ENCODE measurements around the gene CDK5RAP3. TPM values are rescaled to one million over a fixed set of nuclear protein-coding genes. Genes with fewer than 3 reads are reported as not detected.

The CDK5RAP3 gene
- total and polyA plus RNA-seq, 2 experiments from 2014 or later: 124 to 179 TPM

DNA sequence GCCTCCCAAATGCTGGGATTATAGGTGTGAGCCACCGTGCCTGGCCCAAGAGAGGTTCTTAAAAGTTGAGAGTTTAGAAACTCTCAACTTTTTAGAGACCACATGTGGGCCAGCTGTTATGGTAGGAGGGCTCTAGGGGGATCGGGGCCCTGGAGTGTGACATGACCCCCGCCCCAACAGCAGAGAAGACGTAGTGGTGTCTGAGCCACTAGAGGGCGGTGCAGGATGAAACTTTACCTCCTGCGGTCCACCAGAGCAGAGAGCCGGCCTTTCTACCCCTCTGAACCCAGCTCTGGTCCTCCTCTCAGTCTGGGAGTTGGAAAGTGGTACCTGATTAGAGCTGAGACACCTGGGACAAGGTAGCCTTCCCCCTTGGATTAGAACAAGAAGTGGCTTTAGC is 7.4 kb downstream of the CDK5RAP3 start:
- 25% methylated on average over 7 of the region's 7 CpGs for WGBS (ENCODE audit: low lambda C conversion rate, missing lambda C conversion rate)
- no peaks in the 10 kb centered on the region for H3K79me2 ChIP-seq
- no peaks in the 10 kb centered on the region for H3K4me1 ChIP-seq (ENCODE audit: insufficient read depth)

DNA sequence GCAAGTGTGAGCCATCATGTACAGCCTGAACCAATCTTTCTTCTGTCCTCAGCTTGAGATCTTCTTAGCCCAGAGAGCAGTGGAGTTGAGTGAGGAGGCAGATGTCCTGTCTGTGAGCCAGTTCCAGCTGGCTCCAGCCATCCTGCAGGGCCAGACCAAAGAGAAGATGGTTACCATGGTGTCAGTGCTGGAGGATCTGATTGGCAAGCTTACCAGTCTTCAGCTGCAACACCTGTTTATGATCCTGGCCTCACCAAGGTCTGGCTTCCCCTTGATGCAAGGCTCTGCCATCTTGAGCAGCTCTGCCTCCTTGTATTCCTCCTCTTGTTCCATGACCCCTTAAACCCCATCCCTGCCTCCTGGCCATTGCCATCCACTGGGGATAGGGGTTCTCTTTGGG is 9.6 kb downstream of the CDK5RAP3 start:
- H3K4me1 ChIP-seq (ENCODE audit: insufficient read depth): no peaks in the 10 kb centered on the region
- no peaks in the 10 kb centered on the region for H3K9me3 ChIP-seq (ENCODE audit: low read depth)
- no peak overlapping the region for H3K4me2 ChIP-seq
- H2AFZ ChIP-seq: no peak overlapping the region
- no peaks in the 10 kb centered on the region for H3K36me3 ChIP-seq (replicated peaks; ENCODE audit: insufficient read depth, low read depth)
- no peak for TF ChIP-seq EZH2 (IDR thresholded peaks at IDR 0.05; ENCODE audit: borderline replicate concordance)
- no peak for TF ChIP-seq CTCF (IDR thresholded peaks at IDR 0.05; ENCODE audit: poor library complexity)
- TF ChIP-seq EZH2phosphoT487 (IDR thresholded peaks at IDR 0.05; ENCODE audit: low read depth, severe bottlenecking, unreplicated experiment): no peak
- no peaks in the 10 kb centered on the region for H3K27me3 ChIP-seq
- no peaks in the 10 kb centered on the region for H3K79me2 ChIP-seq
- no peaks in the 10 kb centered on the region for H3K9me2 ChIP-seq (replicated peaks; ENCODE audit: insufficient read depth)
- no peak overlapping the region for H3K27ac ChIP-seq
- no peak for DNase-seq (ENCODE audit: low spot score)
- H4K20me1 ChIP-seq (ENCODE audit: insufficient read depth, poor library complexity, severe bottlenecking): no peaks in the 10 kb centered on the region
- no peak overlapping the region for H3K4me3 ChIP-seq

More for the DNA sequence above, 7.4 kb downstream of the CDK5RAP3 start:
- no peak overlapping the region for H3K27ac ChIP-seq
- H3K36me3 ChIP-seq (replicated peaks; ENCODE audit: insufficient read depth, low read depth): no peaks in the 10 kb centered on the region
- no peaks in the 10 kb centered on the region for H3K9me3 ChIP-seq (ENCODE audit: low read depth)
- H4K20me1 ChIP-seq (ENCODE audit: insufficient read depth, poor library complexity, severe bottlenecking): no peaks in the 10 kb centered on the region
- DNase-seq (ENCODE audit: low spot score): peak; percentile 78
- TF ChIP-seq CTCF (IDR thresholded peaks at IDR 0.05; ENCODE audit: poor library complexity): peak; percentile 77
- TF ChIP-seq EZH2phosphoT487 (IDR thresholded peaks at IDR 0.05; ENCODE audit: low read depth, severe bottlenecking, unreplicated experiment): no peak
- no peak for TF ChIP-seq EZH2 (IDR thresholded peaks at IDR 0.05; ENCODE audit: borderline replicate concordance)
- no peak overlapping the region for H3K4me3 ChIP-seq
- H3K27me3 ChIP-seq: no peaks in the 10 kb centered on the region
- no peaks in the 10 kb centered on the region for H3K9me2 ChIP-seq (replicated peaks; ENCODE audit: insufficient read depth)
- H2AFZ ChIP-seq: no peak overlapping the region
- H3K4me2 ChIP-seq: no peak overlapping the region

DNA sequence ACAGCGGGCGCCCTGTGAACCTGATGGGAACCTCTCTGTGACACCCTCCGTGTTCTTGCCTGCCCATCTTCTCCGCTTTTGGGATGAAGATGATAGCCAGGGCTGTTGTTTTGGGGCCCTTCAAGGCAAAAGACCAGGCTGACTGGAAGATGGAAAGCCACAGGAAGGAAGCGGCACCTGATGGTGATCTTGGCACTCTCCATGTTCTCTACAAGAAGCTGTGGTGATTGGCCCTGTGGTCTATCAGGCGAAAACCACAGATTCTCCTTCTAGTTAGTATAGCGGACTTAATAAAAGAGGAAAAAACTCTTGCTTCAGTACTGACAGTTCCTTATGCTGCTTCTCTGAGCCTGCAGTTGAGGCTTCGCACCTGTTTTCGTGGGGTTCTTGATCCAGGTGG is 10.5 kb downstream of the CDK5RAP3 start:
- no peaks in the 10 kb centered on the region for H3K27me3 ChIP-seq
- no peaks in the 10 kb centered on the region for H3K4me1 ChIP-seq (ENCODE audit: insufficient read depth)
- 96% methylated on average over 9 of the region's 9 CpGs for WGBS (ENCODE audit: low lambda C conversion rate, missing lambda C conversion rate)
- no peaks in the 10 kb centered on the region for H3K9me3 ChIP-seq (ENCODE audit: low read depth)
- TF ChIP-seq EZH2 (IDR thresholded peaks at IDR 0.05; ENCODE audit: borderline replicate concordance) (no peak), CTCF (IDR thresholded peaks at IDR 0.05; ENCODE audit: poor library complexity) (no peak), EZH2phosphoT487 (IDR thresholded peaks at IDR 0.05; ENCODE audit: low read depth, severe bottlenecking, unreplicated experiment) (no peak)
- no peak overlapping the region for H3K27ac ChIP-seq
- no peak overlapping the region for H2AFZ ChIP-seq
- H3K4me3 ChIP-seq: no peak overlapping the region
- no peaks in the 10 kb centered on the region for H3K9me2 ChIP-seq (replicated peaks; ENCODE audit: insufficient read depth)
- no peak for DNase-seq (ENCODE audit: low spot score)
- H4K20me1 ChIP-seq (ENCODE audit: insufficient read depth, poor library complexity, severe bottlenecking): no peaks in the 10 kb centered on the region
- H3K79me2 ChIP-seq: no peaks in the 10 kb centered on the region
- no peaks in the 10 kb centered on the region for H3K36me3 ChIP-seq (replicated peaks; ENCODE audit: insufficient read depth, low read depth)
- no peak overlapping the region for H3K4me2 ChIP-seq

DNA sequence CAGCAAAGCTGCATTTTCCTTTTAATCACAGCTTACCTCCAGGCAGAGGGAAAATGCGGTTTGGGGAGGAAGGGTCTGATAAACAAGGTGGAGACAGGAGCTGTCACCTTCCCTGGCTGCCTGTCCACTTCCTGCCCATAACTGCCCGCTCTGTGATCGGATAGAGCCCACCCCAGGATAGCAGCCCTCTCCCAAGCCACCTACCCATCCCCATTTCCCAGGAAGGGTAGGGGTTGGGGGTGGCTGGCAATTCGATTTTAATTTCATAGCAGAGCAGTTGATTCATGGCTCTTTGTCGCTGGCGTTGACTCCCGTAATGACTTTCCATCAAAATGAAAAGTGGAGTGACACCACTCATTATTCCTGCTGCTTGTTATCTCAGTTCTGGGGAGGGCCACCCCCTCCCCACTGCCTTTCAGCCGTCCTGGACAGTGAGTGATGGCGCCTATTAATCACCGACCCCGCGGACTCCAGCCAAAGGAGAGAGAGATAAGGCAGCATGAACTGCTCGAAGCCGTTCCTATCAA is 11.2 kb downstream of the CDK5RAP3 start:
- no peaks in the 10 kb centered on the region for H4K20me1 ChIP-seq (ENCODE audit: insufficient read depth, poor library complexity, severe bottlenecking)
- H3K4me2 ChIP-seq: no peak overlapping the region
- H3K9me2 ChIP-seq (replicated peaks; ENCODE audit: insufficient read depth): no peaks in the 10 kb centered on the region
- H3K27ac ChIP-seq: no peak overlapping the region
- no peaks in the 10 kb centered on the region for H3K9me3 ChIP-seq (ENCODE audit: low read depth)
- no peak overlapping the region for H2AFZ ChIP-seq
- DNase-seq (ENCODE audit: low spot score): no peak
- H3K36me3 ChIP-seq (replicated peaks; ENCODE audit: insufficient read depth, low read depth): no peaks in the 10 kb centered on the region
- 60% methylated on average over 14 of the region's 14 CpGs for WGBS (ENCODE audit: low lambda C conversion rate, missing lambda C conversion rate)
- no peaks in the 10 kb centered on the region for H3K79me2 ChIP-seq
- H3K4me3 ChIP-seq: no peak overlapping the region
- no peaks in the 10 kb centered on the region for H3K27me3 ChIP-seq
- H3K4me1 ChIP-seq (ENCODE audit: insufficient read depth): peaks cover 1% of the 10 kb centered on the region
- no peak for TF ChIP-seq EZH2 (IDR thresholded peaks at IDR 0.05; ENCODE audit: borderline replicate concordance)
- TF ChIP-seq CTCF (IDR thresholded peaks at IDR 0.05; ENCODE audit: poor library complexity): no peak

All from hepatocyte (in vitro differentiated cells).